Liver (tissue), 3 donors: ENCODE measurements around the gene SOWAHA.

Experiments
- CTCF ChIP-seq: fragments of 150-350 bp; IDR thresholded peaks from 2 replicates; pipeline ENCODE4 v1.5.1; 2017; ENCODE audit warnings: improper control_type of control experiment, low read depth, low read length; ENCODE audit not compliant: missing input control
- JUND ChIP-seq, 2 donors: IDR thresholded peaks; 2 replicates each; pipeline ENCODE4 v1.6.1; 2016; ENCODE audit warnings: antibody characterized with exemption in 2 of 2
- MAX ChIP-seq: IDR thresholded peaks from 2 replicates; pipeline ENCODE4 v1.6.1; 2016; ENCODE audit warnings: antibody characterized with exemption
- RAD21 ChIP-seq, 2 donors: IDR thresholded peaks; 2 replicates each; pipeline ENCODE4 v1.6.1; 2016; ENCODE audit warnings: antibody characterized with exemption in 2 of 2, mild to moderate bottlenecking in 2 of 2
- SP1 ChIP-seq: IDR thresholded peaks from 2 replicates; pipeline ENCODE4 v1.6.1; 2018; ENCODE audit warnings: antibody characterized with exemption, mild to moderate bottlenecking
- donor health status: healthy.
- donor health status: healthy.

- TF ChIP-seq CTCF (no peak), SP1 (no peak), JUND (IDR thresholded peaks at IDR 0.05) (no peak), MAX (no peak), RAD21 (IDR thresholded peaks at IDR 0.05) (no peak)
Measured at GRCh38 chr5:132771503-132771998, 41.6 kb upstream of the SOWAHA start.
